GM12864 (cell line): Measurements from ENCODE around the gene CAPNS1.

Experiments used
- DNase-seq: peaks from one replicate; pipeline ENCODE4 v3.0.0-alpha.2; 2011; ENCODE audit warnings: low read depth
- H3K4me3 ChIP-seq: 2 replicates; pipeline ENCODE4 v1.5.1; 2011; ENCODE audit warnings: mild to moderate bottlenecking, low read depth, low read length, control low read depth
- CTCF ChIP-seq: IDR thresholded peaks from 2 replicates; pipeline ENCODE4 v1.5.1; 2011; ENCODE audit warnings: low read depth, mild to moderate bottlenecking, moderate library complexity, low read length, control low read depth, inconsistent platforms; ENCODE audit errors: missing control alignments

Gene CAPNS1

GRCh38 chr19:36142046-36142445, 2.2 kb downstream of the CAPNS1 start:
- no peak overlapping the region for H3K4me3 ChIP-seq
- TF ChIP-seq CTCF: no peak
- DNase-seq: no peak

GRCh38 chr19:36142496-36142895, 2.6 kb downstream of the CAPNS1 start:
- DNase-seq: no peak
- TF ChIP-seq CTCF: no peak
- no peak overlapping the region for H3K4me3 ChIP-seq

- TF ChIP-seq CTCF: no peak
- no peak for DNase-seq
- H3K4me3 ChIP-seq: no peak overlapping the region
These were observed 4.8 kb downstream of the CAPNS1 start for GRCh38 chr19:36144624-36145023.

DNA sequence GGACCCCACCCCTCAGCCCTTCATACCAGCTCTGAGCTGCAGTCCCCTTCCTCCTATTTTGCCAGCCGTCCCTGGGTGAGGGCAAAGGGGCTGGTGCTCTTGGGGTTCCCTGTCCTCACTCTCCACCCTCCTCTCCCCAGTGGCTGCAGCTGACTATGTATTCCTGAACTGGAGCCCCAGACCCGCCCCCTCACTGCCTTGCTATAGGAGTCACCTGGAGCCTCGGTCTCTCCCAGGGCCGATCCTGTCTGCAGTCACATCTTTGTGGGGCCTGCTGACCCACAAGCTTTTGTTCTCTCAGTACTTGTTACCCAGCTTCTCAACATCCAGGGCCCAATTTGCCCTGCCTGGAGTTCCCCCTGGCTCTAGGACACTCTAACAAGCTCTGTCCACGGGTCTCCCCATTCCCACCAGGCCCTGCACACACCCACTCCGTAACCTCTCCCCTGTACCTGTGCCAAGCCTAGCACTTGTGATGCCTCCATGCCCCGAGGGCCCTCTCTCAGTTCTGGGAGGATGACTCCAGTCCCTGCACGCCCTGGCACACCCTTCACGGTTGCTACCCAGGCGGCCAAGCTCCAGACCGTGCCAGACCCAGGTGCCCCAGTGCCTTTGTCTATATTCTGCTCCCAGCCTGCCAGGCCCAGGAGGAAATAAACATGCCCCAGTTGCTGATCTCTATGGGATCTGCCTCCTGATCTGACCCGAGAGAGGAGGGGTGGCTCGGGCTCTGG, 10.0 kb downstream of the CAPNS1 start:
- no peak overlapping the region for H3K4me3 ChIP-seq
- DNase-seq: no peak
- TF ChIP-seq CTCF: no peak

DNA sequence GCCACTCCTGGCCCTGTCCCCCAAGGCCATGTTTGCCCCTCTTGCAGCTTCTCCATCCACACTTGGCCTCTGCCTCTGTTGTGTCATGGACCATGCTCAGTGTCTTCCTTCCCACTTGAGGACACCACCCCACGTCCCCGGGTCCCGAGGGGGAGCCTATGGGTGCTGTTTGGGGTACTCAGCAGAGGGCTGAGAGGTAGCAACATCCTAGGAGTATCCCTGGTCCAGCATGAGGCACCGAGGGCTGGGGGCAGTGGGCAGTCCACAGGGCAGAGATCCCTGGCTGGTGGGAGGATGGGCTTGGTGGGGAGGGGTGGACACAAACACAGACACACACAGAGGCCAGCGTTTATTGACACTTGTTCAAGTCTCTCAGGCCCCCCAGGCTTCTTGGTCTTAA, 10.7 kb downstream of the CAPNS1 start:
- TF ChIP-seq CTCF: no peak

DNA sequence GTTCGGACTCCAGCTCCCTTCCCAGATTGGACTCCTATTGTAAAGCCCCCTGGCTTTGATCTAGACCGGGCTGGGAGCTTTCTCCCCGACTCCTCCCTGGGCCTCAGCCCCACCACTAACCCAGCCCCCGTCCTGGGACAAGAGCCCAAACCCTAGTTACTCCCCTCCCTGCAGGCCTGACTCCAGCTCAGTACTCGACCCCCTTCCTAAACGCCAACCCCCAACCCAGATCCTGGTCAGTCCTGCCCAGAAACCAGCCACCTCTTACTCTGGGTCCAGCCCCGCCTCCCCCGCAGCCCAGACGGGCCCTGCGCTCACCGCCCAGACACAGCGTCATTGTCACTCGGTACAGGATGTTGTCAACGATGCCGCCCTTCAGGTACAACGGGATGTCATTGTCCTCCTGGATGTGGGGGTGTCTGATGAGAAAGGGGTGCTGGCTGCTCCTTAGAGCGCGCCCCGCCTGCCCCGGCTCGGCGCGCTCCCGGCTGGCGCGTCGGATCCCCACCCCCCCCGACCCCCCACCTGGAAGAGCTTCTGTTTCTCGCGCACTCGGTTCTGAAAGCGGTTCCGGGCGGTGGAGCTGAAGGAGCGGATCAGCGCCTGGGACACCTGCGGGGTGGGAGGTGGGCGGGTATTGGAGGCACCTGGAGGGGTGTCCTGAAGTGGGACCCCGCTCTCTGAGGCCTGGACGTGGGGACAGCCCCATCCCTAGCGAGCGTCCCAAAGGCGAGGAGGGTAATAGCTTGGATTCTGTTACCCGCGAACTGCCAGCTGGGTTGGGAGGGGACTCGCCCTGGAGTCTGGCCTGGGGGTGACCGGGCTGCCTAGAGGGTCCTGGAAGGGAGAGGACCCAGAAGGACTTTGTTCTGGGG, 11.5 kb downstream of the CAPNS1 start:
- no peak overlapping the region for H3K4me3 ChIP-seq
- DNase-seq: no peak
- no peak for TF ChIP-seq CTCF

More for the DNA sequence above, 10.7 kb downstream of the CAPNS1 start:
- H3K4me3 ChIP-seq: no peak overlapping the region
- DNase-seq: no peak
